Measurements from ENCODE around the gene BNIP5.

GRCh38 chr6:36290668-36291620 lies 45.7 kb downstream of the BNIP5 start:
- TF ChIP-seq CTCF (IDR thresholded peaks at IDR 0.05): no peak
- no peak for TF ChIP-seq POLR2A (IDR thresholded peaks at IDR 0.05)

Data from right lobe of liver (tissue), 4 donors.